Measurements from ENCODE around the gene AARS2.
A peak's percentile ranks its signal among the peaks of the same experiment; 100 is the strongest.

AARS2 gene

DNA sequence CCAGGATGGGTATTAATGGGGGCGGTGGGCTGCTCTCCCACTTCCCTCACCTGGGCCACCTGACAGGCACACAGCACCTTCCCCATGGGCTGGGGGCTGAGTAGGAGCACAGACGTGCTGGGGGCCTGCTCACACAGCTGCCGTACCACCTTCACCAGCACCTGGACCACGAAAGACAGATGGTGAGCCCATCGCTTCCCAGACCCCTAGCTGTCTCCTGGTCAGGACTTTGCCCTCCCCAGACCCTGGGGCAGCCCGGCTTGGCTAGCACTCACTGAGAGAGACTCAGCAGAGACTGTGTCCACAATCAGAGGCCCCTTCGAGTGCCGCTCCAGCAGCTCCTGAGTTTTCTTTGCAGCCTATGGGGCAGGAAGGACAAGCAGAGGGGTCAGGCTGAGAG lies 12.0 kb downstream of the AARS2 start:
- Histone ChIP-seq H3K9me3 (no peaks in the 10 kb centered on the region), H3K36me3 (peaks cover 58% of the 10 kb centered on the region), H3K4me1 (peaks cover 5% of the 10 kb centered on the region; the same call in 1 of the 2 replicates), H3K4me3 (ENCODE audit: low read depth, low read length) (no peak overlapping the region), H3K27me3 (no peaks in the 10 kb centered on the region; the same call in 1 of the 2 replicates)
- no peak for DNase-seq
- TF ChIP-seq, protein P1, sequence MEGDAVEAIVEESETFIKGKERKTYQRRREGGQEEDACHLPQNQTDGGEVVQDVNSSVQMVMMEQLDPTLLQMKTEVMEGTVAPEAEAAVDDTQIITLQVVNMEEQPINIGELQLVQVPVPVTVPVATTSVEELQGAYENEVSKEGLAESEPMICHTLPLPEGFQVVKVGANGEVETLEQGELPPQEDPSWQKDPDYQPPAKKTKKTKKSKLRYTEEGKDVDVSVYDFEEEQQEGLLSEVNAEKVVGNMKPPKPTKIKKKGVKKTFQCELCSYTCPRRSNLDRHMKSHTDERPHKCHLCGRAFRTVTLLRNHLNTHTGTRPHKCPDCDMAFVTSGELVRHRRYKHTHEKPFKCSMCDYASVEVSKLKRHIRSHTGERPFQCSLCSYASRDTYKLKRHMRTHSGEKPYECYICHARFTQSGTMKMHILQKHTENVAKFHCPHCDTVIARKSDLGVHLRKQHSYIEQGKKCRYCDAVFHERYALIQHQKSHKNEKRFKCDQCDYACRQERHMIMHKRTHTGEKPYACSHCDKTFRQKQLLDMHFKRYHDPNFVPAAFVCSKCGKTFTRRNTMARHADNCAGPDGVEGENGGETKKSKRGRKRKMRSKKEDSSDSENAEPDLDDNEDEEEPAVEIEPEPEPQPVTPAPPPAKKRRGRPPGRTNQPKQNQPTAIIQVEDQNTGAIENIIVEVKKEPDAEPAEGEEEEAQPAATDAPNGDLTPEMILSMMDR (IDR thresholded peaks at IDR 0.05; ENCODE audit: low read depth, low read length): no peak

DNA sequence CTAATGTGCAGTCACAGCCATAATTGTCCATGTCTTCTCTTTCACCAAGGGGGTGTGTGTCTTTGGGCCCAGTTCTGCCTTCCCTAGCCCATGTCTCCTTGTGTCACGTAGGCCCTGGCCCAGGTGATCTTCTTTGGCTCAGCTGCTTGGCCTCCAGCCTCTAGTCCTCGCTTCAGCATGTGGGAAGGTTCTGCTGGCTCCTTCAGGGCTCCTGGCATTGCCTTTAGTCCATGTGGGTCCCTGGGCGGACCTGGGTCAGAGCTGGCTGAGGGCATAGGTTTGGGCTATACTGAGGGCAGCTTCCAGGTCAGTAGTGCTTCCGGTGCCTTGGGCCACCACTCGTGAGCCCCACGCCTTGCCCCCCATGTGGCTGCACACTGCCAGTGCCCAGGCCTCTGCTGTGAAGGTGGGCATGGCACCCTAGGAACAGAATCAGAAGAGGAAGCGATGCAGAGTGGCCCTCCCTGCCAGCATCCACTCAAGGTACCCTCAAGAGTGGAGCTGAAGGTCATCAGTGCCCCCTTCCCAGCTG lies 12.8 kb downstream of the AARS2 start:
- Histone ChIP-seq H3K36me3 (peaks cover 50% of the 10 kb centered on the region), H3K4me3 (ENCODE audit: low read depth, low read length) (no peak overlapping the region), H3K4me1 (peaks cover 5% of the 10 kb centered on the region; the same call in 1 of the 2 replicates), H3K9me3 (no peaks in the 10 kb centered on the region), H3K27me3 (peaks cover 3% of the 10 kb centered on the region; the same call in 1 of the 2 replicates)
- no peak for DNase-seq
- TF ChIP-seq, protein P1 (IDR thresholded peaks at IDR 0.05; ENCODE audit: low read depth, low read length): no peak

DNA sequence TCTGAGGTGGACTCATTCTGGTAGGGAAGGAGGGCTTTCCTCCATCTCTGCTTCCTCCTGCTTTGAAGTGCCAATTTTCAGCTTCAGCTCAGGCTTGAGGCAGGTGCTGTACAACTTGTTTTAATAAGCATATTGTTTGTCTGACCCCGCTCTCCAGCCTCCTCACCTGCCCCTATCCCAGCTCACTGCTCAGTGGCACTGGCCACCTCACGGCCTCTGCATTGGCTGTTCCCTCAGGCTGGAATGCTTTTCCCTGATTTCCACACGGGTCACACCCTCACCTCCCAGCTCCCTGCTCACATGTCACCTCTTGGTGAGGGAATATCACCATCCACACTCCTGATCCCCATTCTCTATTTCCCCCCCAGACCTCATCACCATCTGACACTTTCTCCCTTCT lies 14.3 kb downstream of the AARS2 start:
- TF ChIP-seq, protein P1 (IDR thresholded peaks at IDR 0.05; ENCODE audit: low read depth, low read length): no peak
- no peak overlapping the region for H3K4me3 ChIP-seq (ENCODE audit: low read depth, low read length)
- H3K9me3 ChIP-seq: no peaks in the 10 kb centered on the region
- DNase-seq: no peak
- H3K27me3 ChIP-seq: peaks cover 3% of the 10 kb centered on the region; the same call in 1 of the 2 replicates
- peaks cover 5% of the 10 kb centered on the region; the same call in 1 of the 2 replicates for H3K4me1 ChIP-seq
- H3K36me3 ChIP-seq: peaks cover 35% of the 10 kb centered on the region

GRCh38 chr6:44298055-44298803 lies 14.9 kb downstream of the AARS2 start:
- no peak for DNase-seq
- no peaks in the 10 kb centered on the region for H3K9me3 ChIP-seq
- H3K36me3 ChIP-seq: peaks cover 29% of the 10 kb centered on the region
- TF ChIP-seq, protein P1 (IDR thresholded peaks at IDR 0.05; ENCODE audit: low read depth, low read length): 0 out of 2 replicates have a peak, but pooled peaks have one; percentile 12
- peaks cover 3% of the 10 kb centered on the region; the same call in 1 of the 2 replicates for H3K27me3 ChIP-seq
- peaks cover 5% of the 10 kb centered on the region; the same call in 1 of the 2 replicates for H3K4me1 ChIP-seq
- H3K4me3 ChIP-seq (ENCODE audit: low read depth, low read length): peak overlapping the region; percentile 48

DNA sequence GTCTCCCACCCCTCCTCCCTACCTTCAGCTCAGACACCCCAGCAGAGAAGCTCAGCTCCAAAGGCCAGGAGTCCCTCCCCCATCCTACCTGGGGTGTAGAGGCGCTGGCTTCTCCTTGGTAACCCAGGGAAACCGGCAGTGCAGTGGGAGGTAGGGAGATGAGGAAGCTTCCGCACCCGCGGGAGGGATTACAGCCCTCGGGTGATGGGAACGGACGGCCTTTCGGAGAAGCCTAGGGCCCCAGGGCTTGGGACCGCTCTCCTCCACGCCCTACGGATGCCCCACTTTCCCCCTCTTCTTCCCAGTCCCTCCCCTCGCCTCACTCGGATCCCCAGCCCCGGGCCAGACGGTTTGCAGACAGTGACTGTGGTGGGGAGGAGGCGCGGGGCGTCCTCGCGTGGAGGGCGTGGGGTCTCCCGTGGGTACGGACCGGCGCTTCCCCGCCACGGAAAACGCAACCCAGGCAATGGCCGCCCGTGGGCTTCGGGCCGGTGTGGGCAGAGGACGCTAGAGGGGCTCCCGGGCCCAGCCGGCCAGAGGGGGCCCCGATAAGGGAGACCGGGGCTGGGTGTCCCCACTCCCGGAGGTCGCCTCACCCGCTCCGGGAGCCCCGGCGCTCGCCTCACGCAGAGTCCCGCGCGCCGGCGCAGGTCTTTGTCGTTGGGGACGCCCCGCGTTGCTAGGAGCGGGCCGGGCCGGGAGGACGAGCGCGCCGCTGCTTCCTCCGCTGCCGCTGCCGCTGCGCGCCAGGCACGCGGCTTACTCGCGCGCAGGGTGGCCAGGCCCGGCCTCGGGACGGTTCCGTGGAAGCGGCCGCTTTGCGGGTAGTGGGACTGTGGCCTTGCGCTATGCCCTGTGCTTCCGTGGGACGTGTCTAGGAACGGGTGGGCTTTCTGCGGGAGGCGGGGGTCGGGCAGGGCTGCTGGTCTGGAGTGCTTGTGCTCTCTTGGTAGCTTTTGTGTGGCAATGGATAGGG lies 15.8 kb downstream of the AARS2 start:
- Histone ChIP-seq H3K27me3 (peaks cover 3% of the 10 kb centered on the region; the same call in 1 of the 2 replicates), H3K9me3 (no peaks in the 10 kb centered on the region), H3K4me3 (ENCODE audit: low read depth, low read length) (peak overlapping the region; percentile 48), H3K36me3 (peaks cover 20% of the 10 kb centered on the region), H3K4me1 (peaks cover 5% of the 10 kb centered on the region; the same call in 1 of the 2 replicates)
- TF ChIP-seq, protein P1 (IDR thresholded peaks at IDR 0.05; ENCODE audit: low read depth, low read length): no peak
- peak; percentile 74 for DNase-seq

Measured in BE2C (cell line).